Inflammatory macrophage treated with lipopolysaccharide for 1 hour (primary cell): ENCODE data around the gene FBN1.

ENCODE experiments used
- DNase-seq, 2 donors: peaks; one replicate each; pipeline ENCODE4 v3.0.0-alpha.2; 2020 to 2022

FBN1 gene

DNA sequence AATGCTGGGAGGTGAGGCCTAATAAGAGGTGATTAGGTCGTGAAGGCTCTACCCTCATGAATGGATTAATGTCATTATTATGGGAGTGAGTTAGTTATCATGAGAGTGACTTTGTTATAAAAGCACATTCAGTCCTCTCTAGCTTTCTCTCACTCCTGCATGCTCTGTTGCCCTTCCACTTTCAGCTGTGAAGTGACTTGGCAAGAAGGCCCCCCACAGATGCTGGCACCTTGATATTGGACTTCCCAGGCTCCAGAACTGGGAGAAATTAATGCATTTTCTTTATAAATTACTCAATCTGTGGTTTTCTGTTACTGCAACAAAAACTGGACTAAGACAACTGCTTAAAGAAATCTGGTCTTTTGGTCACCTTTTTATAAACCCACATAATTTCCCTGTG lies 144.3 kb downstream of the FBN1 start:
- DNase-seq, result no peak

DNA sequence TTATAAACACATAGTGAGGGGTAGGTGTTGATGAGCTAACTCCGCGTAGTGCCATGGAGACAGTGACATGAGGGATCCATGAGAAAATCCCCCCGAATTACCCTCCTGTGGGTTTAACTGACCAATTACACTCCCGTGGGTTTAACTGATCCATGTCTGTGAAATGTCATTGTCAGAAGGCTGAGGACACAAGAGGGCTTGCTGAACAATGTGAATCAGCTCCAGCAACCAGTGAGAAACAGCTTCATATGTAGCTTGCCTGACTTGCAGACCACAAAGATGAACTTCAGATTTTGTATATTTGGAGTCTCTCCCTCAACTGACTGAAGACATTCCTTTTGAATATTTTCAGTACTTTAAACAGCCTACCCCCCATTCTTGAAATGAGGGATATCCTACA lies 144.9 kb downstream of the FBN1 start:
- no peak for DNase-seq

DNA sequence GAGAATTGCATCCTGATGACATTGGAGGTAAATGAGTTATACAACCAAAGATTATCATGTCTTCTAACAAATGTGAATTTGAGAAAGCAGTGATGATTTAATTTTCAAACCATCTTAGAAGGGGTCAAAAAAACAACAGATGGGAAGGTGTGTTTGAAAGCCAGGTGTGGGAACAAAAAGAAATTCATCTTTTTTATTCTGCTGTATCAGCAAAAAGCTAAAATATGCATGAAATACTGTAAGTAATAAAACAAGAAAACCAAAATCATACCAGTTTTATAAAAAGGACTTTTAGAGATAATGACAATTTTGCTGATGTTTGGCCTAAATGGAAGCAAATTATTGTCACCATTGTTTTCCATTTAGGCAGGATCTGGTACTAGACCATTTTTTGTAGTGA lies 145.5 kb downstream of the FBN1 start:
- no peak for DNase-seq

DNA sequence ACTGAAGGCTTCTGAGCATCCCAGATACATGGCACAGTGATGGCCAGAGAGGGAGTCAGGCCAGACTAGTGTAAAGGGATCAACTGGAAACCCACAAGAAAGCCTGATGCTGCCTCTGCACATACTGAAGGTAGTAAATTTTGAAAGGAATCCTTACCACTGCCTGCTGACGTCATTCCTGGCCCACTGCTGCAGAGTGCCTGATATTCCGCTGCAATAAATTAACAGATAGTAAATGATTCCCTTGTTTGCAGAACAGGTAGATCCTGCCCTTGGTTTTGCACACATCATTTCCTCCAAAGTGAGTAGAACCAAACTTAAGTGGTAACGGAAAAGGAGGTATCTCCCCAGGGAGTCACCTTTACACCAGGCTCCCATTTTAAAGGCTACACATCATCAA lies 146.7 kb downstream of the FBN1 start:
- DNase-seq, result no peak

DNA sequence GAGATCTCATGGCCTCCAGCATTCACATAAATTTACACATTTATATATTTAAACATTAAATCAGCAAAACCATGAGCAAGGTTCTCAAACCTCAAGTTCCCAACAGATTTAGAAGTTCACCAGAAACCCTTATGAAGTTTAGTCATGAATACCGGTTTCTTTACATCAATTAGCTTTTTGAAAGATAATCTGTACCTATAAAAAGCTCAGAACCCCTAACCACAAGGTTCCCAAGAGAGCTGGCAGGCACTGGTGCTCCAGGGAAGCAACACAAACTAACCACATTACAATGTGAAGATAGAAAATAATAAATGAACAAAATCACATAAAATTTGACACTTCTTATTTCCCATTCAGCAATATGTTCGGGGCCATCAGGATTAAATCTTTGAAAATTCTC lies 150.9 kb downstream of the FBN1 start:
- DNase-seq, result no peak

DNA sequence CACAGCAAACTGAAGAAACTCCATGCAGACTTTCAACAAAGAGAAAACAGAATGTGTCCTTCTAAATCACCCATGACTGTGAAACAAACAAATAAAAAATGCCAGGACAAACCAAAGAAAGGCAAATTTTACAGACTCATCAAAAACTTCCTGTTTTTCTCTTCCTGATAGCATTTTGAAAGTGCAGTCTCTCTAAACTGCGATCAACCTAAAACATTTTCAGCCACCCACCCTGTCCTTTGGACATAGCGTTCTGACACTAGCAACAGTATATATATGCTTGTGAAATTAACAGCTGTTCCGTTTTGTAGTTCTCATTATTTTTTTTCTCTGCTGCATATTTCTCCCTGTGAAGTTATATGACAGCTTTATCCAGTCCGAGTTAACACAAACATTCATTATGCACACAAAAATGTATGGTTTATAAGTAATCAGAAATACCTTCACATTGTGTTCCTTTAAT lies 151.7 kb downstream of the FBN1 start:
- DNase-seq, result no peak

DNA sequence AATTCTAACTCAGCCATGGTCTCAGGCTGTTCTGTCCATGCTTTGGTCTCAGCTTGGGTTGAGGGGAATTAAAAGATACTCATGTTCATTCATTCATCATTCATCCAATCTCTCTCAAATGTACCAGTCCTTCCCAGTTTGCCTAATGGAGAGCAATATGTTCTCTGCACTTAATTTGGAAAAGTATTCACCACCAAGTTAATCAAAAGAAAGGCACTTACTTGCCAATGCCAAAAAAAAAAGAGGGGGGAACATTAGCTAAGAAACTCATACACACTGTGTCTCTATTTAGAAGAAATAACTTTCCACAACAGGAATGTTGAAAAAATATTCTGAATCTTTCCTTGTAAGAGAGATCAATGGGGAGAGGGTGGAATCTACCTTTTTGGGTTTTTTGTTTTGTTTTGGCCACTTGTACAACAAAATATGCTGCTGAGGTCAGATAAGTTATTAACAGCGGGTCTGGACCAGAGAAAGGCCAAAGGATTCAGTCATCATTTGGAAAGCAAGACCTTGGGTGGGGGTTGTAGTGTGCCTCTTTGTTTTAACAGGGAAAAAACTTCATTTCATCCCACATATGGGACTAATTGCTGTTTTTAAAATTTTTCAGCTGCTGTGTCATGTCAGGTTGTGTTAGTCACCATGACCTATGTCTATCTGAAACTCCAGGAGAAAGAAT lies 152.3 kb downstream of the FBN1 start:
- DNase-seq, result no peak

DNA sequence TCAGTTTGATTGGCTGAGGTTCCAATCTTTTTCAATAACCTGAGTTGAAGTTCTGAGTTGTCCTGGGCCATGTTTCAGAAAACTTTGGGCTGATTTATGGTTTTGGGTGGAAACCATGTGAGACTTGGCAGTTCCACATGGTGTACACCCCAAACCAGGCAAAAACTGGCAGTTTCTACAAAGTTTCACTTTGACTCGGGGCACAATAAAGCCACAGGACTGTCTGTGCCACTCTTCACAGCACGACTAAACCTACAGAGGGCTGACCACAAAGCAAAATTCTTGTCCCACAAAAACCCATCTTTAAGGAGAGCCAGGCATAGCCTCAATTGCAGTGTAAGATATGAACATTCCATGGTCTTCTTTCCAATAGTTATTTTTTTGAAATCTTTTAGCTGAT lies 159.3 kb downstream of the FBN1 start:
- DNase-seq, result no peak

DNA sequence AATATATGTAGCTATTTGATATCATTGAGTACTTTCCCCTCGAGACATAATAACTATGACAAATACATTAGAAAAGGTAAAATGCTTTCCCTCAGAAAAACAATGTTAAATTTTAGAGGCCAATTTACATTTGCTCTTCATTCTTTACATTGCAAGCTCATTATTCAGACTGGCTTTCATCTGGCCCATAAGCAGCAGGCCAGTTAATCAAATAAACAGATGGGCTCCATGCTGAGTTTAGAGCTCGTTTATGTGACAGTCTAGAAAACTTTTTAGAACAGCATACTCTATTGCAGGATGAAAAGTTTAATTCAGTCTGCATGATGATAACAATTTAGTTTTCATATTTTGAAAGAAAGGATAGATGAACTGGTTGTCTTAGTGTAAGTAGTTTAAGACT lies 163.7 kb downstream of the FBN1 start:
- no peak for DNase-seq

DNA sequence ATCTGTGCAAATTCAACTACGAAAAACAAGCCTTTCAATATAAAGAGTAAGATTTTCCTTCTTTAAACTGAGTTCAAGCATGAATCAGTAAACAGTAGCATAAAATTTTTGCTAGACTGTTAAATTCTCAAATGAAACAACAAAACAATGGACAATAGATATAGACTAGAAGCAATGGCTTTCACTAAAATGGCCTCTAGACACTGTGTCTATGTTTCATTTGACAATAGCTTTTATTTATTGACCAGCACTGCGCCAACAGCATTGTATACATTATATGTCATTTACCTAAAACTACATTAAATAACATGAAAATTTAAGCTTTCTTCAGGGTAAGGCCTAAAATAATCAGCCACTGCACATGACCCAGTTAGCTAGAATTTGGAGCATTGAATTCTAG lies 165.8 kb downstream of the FBN1 start:
- DNase-seq, result no peak

DNA sequence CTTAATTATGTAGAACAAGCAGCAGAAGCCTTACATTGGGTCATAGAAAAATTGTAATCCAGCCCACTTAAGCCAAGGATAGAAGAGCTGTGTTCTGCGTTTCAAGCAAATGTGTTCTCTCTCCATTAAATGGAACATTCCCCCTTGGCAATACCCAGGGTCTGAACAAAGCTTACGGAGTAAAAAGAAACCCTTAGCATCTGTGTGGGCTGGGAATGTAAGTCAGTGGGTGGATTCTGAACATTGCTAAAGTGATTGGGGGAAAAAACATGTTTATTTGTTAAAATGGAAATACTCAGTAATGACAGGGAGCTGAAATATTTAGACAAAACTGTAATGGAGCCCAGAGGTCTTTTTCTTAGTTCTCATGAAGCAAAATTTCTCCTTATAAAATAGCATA lies 166.9 kb downstream of the FBN1 start:
- DNase-seq, result no peak

DNA sequence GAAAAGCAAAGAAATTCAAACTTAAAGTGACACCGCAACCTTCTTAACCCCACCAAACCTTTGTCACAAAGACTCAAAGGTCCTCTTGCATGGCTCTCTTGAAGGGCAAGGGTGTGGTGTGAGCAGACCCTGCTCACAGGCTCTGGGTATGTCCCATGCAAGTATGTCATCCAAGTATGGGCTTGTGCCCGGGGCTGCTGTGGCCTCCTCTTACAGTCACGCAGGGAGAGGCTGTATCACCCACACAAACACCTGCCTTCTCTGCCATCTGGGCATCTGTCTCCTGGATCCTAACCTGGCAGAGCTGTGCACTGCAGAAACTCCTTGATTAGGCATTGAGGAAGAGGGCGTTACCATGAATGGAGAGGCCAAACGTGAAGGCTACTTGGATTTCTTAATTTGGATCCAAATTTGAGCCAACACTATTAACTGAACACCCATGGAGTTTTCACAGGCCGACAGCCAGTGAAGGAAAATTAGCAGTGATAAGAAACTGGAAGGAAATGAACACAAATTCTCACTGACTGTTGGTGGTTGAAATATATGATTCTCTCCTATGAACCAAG lies 167.6 kb downstream of the FBN1 start:
- DNase-seq, result no peak

DNA sequence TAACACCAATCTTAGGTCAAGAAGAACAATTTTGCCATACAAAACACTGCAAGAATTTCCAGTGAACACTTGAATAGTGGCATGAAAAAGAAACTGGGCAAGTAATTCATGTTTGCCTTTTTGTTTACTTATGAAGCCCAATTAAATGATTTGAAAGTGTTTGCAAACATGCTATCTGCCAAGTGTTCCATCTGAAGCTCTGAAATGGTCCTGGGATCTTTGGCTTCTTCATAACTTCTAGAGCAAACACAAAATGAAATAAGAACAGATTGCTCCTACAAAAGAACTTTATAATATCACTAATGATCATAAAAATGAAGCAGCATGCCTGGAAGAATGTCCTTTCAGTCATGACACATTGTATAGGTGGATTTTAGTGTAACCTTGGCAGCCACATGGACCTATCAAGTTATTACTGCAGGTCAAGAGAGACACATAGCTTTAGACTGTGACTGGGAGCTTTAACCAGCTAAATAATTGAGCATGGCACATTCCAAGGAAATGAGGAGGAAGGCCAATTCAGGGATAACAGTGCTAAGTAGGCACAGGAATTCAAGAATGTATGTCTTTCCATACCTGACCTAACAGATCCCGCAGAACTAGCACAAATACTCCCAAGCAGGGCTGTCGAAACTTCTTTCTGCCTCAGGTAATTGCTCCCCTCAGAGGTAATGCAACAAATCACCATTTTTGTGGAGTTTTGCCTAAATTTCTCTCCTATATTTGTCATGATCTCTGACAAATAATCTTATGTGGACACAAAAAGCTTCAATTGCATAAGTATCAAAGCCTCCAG lies 169.7 kb downstream of the FBN1 start:
- no peak for DNase-seq

DNA sequence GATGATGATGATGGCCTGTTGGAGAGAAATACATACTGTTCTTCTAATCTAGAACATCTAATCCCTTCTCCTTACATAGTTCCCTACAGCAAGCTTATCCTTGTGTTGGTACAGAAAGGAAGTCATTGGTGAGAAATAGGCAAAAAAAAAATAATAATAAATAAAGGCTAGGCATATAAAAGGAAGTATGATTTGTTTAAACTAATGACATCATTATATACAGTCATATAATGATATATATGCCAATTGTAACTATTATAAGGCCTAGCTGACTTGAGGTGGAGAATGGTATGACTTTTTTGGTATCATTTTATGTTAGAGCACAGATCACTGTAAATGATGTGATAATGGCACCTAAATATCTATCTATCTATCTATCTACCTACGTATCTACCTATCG lies 171.8 kb downstream of the FBN1 start:
- DNase-seq, result no peak

DNA sequence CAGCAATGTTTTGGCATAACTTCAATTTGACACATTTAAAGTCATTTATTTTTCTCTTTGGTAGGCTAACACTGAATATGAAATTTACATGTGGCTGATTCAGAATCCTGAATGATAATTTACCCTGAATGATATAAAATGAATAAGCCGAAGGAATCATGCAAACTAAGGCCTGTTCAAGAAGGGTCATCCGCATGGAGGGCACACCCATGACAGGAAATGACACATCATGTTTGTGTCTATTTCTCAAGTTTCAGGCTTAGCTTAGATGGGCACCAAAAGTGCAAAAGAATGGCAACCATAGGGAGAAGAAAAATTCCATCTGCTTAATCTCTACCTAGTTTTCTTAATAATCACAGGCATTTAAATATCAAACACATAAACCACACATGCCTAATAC lies 172.8 kb downstream of the FBN1 start:
- peak; percentile 2 to 21 for DNase-seq

DNA sequence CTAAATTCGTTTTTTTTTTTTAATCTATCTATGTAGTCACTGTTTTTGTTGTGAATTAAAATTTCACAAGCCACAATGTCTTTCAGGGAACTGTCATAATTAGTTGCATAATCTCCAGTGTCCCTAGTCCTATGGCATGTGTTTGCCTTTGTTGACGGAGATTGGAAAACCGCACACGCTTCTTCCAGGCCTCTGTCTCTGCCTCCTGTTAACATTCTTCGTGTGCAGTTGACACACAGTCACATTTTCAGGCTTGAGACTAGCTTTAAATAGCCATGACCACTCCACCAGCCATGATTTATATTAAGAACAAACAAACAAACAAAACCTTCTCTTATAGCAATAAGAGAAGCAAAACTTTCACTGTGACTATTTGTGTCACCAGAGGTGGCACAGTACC lies 174.4 kb downstream of the FBN1 start:
- DNase-seq, result no peak

DNA sequence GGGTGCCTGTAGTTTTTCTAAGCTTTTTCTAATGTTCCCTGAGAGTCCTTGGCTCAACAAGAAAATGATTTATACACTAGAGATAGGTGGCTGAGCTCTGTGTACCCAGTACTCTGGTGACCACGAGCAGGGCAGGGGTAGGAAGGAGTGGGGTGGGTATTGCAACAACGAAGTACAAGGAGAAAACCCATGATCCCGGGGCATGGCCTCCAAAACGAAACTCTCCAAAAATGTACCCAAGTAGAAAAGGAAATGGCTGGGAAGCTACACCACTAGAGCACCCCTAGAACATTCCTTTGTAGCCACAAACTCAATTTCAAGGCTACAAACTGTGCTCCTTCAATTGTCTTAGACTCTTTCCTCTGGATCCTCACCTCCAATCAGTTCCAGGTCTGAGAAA lies 175.4 kb downstream of the FBN1 start:
- no peak for DNase-seq

DNA sequence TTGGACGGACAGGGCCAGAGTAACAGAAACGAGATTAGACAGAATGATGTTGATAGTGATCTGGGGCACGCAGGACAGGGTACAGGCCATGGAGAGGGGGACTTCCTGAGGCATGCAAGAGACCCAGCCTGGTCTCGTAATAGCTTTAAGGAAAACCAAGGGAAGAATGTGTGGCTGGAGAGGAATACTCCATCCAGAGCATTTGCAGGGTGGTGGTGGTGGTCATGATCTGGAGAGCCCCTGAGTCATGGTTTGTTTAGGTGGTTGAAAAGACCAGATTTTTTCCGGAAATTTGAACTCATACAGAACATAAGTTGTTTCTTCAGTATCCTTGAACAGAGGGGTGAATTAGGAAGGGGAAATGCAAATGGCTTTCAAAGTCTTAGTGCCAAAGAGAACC lies 175.8 kb downstream of the FBN1 start:
- DNase-seq, result no peak

DNA sequence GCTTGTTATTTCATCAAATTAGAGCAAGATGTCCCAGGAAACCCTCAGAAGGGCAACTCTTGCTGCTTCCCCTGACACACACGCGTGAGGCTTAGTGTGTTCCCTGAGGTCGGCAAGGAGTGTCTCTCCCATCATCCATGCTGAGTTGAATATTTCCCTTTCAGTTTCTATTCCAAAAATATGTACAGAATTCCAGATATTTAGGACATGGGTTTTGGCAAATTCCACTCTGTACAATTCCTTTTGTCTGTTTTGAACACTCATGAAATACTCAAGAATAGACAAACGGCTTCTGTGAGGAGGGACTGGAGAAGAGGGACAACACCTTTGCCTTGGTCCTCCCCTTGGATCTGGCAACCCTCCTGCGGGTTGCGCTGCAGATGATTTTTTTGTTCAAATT lies 176.2 kb downstream of the FBN1 start:
- no peak for DNase-seq

DNA sequence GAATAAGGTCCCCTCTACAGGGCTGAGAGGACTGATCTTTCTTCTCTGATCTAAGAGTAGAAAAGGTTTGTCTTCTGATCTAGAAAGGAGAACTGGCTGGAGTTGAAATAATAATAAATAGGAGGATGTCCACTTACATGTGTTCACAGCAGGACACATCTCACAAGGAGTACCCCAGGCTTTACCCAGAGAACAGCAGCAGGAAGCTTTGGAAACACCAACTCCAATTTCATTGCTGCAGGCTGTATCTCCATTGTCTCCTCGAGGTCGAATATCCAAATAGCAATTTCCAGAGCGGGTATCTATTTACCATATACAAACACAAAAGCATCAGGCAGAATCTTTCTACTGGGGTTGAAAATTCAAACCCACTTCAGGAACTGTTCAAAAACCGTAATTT lies 177.7 kb downstream of the FBN1 start:
- DNase-seq, result no peak

DNA sequence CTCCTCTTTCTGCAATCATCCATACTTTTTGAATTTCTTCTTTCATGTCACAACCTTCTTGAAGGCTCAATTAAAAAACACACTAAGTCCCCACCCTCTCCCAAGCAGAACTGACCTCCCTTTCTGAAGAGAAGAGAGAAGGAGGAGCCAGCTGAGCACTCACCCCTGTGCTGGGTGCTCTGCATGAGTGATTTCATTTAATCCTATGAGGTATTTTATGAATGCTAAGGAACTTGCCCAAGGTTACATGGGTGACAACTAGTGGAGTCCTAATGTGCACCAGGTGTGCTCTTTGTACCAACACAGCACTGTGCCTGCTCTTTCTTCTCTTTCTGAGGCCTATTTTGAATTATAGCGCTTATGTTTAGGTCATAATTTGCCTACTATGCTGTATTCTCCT lies 178.7 kb downstream of the FBN1 start:
- no peak for DNase-seq

DNA sequence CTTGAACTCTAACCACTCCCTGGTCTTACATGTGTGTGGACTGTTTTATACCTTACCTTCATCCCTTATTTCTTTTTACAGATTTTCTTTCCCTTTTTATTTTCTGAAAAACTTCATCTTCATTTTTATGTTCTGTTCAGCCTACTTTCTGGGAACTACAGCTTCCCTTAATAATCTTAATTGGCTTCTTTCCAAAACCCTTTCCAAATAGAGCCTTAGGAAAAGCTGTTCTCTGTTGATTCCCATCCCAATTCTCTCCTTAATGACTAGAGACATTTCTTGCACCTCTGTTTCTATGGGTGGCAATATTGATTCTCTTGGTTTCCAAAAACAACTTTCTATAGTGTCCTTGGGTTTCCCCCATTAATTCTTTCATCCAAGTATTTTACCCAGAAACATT lies 179.4 kb downstream of the FBN1 start:
- DNase-seq, result no peak

DNA sequence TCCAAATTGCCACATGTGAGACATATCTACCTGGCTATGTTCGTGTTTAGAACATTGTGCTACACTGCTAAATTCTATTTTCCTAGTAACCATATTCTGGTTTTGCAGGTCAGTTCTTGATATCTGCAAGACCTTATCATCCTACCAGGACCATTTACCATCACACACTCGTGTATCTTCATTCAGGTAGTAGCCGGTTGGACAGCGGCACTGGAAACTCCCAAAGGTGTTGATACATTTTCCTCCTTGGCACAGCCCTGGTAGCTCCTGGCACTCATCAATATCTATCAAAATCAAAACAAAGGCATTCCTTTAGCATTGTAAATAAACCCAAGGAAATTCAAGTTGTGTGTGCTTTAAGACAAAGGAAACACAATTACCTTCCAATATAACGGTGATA lies 180.1 kb downstream of the FBN1 start:
- no peak for DNase-seq

DNA sequence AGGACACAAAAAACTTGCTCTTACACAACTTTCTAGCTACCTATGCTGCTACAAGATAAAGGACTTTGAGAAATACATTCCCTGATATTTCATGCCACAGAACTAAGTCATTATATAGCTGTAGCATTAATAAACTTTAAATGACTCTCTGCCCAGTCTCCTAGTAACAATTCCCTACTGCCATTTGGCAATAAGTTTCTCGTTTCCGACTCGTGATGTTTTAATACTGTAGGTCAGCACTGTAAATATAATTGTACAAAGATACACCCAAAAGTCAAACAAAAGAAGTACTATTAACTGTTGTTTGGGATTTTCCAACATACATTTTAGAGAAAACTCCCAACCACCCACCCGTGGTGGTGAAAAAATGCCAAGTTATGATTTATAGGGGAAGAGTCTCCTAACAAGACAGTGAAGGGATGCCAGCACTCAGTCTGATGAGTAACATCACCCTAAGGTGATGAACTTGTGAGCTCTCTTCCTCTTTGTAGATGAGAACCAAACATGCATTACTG lies 182.1 kb downstream of the FBN1 start:
- DNase-seq, result peak in 1 of 2 donors; percentile 15
